ENCODE results near the gene G6PD. TPM values are rescaled to one million over a fixed set of nuclear protein-coding genes. Genes with fewer than 3 reads are reported as not detected.
A peak's percentile ranks its signal among the peaks of the same experiment; 100 is the strongest.

Gene G6PD
- polyA plus RNA-seq (2011; rRNA removed) (692 and 774 TPM in 2 replicates), polyA plus RNA-seq (2017; fragmentation: RNase III; extraction: RNeasy Plus Mini Kit Qiagen cat#74134 plus additional on column Dnase treatment) (1,409 to 1,481 TPM (median 1,465 TPM) in 3 replicates), polyA minus RNA-seq (2011; rRNA and poly(A)+ RNA removed) (756 and 969 TPM in 2 replicates)
- 1,222 and 1,527 TPM in 2 replicates for polyA plus RNA-seq (2012; cell fraction: cytosol; rRNA removed)
- polyA plus RNA-seq (2012; cell fraction: nucleus; rRNA removed) = 2,784 and 3,385 TPM in 2 replicates

DNA sequence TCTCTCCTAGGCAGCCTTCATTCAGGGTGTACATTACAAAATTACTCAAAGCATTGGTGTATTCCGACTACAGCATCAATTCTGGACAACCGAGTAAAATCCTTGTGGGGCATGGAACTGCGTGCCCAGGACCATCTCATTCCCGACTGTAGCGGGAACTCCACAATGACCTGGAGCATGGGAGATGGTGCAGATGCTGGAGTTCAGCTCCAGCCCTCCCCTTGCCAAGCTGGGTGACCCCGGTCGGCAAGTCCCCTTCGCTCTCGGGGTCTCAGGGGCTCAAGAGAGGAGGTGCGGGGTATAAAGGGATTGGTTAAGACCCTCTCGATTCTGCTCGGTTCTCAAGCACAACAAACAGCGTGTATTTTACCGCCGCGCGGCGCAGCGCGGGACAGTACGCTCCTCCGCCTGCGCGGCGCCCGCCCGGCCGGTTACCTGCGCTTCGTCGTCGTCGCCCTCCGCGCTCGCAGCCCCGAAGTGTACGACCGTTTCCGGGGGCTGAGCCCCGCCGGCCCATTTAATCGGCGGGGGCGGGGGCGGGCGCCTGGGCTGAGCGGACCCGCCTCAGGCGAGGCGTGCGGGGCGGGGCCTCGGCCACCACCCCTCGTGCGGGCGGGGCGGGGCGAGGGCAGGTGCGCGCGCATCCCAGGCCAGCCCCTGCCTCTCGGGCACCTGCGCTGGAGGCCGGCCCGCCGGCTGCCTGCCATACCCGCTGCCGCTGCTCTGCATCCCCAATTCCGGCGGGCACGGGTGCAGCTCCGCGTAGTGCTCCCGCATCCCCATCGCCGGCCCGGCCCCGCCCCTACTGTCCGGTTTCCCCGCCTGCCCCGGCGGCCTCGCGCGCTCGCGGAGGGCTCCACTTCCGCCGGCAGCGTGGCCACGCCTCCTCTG, at the start of gene G6PD:
Gene G6PD, minus strand, starts transcription at position 493 of the 891 bp plus-strand sequence. CDS start 691 bp downstream, outside the sequence.
- peaks cover 43% of the 10 kb centered on the region for H3K4me1 ChIP-seq
- ATAC-seq = peak; percentile 8 to 22

DNA sequence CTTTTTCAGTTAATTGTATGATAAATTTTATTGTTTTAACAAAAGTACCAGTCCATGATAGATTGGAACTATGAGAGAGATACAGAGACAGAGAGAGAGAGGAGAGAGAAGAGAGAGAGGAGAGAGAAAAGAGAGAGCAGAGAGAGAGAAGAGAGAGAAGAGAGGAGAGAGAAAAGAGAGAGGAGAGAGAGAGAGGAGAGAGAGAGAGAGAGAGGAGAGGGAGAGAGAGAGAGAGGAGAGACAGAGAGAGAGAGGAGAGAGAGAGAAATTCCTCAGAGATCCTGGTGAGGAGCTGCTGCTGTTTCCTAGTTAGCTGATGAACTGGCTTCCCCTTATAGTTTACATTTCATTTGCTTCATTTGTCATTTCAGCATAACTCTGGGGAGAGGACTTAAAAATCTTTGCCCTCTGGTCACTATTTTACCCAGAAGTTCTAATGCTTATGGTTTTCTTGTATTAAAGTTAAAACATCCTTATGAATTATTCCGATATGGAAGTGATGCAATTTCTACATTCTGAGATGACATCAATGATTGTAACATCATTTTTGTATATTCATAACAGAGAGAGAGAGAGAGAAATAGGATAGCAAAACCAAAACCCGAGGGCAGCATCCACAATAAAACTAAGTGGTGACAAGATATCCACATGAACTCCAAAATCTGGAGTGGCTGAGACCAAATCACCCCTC, 49.1 kb upstream of the G6PD start:
- FAIRE-seq (no peak), DNase-seq (ENCODE audit: low read depth in 1 of 2, low spot score in 1 of 2) (no peak), ATAC-seq (no peak)
- 18% methylated on average over 2 of the region's 2 CpGs for WGBS (ENCODE audit: missing lambda C conversion rate)
- Histone ChIP-seq H3K4me2 (no peak overlapping the region), H3K9me3 (peaks cover 5% of the 10 kb centered on the region; the same call in 1 of the 3 replicates), H3K4me1 (no peaks in the 10 kb centered on the region), H3K27ac (no peak overlapping the region), H3K4me3 (no peak overlapping the region)
- ChIA-PET CTCF (interaction anchor here (1.2 kb wide), 1 partner anchor 16 kb away, joined by 3 read pairs; no protein-coding TSS in a partner anchor), POLR2A (no interaction called here)
- no peak for TF ChIP-seq CBX2 (IDR thresholded peaks at IDR 0.05; ENCODE audit: borderline replicate concordance, low read depth)
- TF ChIP-seq MAFK (IDR thresholded peaks at IDR 0.05; ENCODE audit: partially characterized antibody) = no peak
- TF ChIP-seq POLR2AphosphoS2 (conservative IDR thresholded peaks at IDR 0.05; ENCODE audit: low read length) = no peak
- TF ChIP-seq, protein P1, sequence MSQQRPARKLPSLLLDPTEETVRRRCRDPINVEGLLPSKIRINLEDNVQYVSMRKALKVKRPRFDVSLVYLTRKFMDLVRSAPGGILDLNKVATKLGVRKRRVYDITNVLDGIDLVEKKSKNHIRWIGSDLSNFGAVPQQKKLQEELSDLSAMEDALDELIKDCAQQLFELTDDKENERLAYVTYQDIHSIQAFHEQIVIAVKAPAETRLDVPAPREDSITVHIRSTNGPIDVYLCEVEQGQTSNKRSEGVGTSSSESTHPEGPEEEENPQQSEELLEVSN (IDR thresholded peaks at IDR 0.05; ENCODE audit: borderline replicate concordance, low read depth) = no peak
- no peak for TF ChIP-seq JUNB (IDR thresholded peaks at IDR 0.05)
- TF ChIP-seq KDM5A (IDR thresholded peaks at IDR 0.05) = no peak
- no peak for TF ChIP-seq NR3C1 (IDR thresholded peaks at IDR 0.05)
- TF ChIP-seq MYC (IDR thresholded peaks at IDR 0.05; ENCODE audit: borderline replicate concordance, low read length) = no peak
- TF ChIP-seq EP300 (IDR thresholded peaks at IDR 0.05) = no peak
- TF ChIP-seq ZC3H11A (IDR thresholded peaks at IDR 0.05) = no peak
- TF ChIP-seq, protein P2, sequence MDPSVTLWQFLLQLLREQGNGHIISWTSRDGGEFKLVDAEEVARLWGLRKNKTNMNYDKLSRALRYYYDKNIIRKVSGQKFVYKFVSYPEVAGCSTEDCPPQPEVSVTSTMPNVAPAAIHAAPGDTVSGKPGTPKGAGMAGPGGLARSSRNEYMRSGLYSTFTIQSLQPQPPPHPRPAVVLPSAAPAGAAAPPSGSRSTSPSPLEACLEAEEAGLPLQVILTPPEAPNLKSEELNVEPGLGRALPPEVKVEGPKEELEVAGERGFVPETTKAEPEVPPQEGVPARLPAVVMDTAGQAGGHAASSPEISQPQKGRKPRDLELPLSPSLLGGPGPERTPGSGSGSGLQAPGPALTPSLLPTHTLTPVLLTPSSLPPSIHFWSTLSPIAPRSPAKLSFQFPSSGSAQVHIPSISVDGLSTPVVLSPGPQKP (IDR thresholded peaks at IDR 0.05; ENCODE audit: low read depth, low read length) = no peak
- TF ChIP-seq CHD4 (IDR thresholded peaks at IDR 0.05; ENCODE audit: borderline replicate concordance) = no peak
- no peak for TF ChIP-seq HOXB13 (CRISPR knock-in tag; IDR thresholded peaks at IDR 0.05; ENCODE audit: low read depth)
- TF ChIP-seq BHLHE40 (IDR thresholded peaks at IDR 0.05; ENCODE audit: low read depth, low read length) = no peak
- TF ChIP-seq, protein P3, sequence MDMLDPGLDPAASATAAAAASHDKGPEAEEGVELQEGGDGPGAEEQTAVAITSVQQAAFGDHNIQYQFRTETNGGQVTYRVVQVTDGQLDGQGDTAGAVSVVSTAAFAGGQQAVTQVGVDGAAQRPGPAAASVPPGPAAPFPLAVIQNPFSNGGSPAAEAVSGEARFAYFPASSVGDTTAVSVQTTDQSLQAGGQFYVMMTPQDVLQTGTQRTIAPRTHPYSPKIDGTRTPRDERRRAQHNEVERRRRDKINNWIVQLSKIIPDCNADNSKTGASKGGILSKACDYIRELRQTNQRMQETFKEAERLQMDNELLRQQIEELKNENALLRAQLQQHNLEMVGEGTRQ (IDR thresholded peaks at IDR 0.05) = no peak

More for the DNA sequence above, at the start of gene G6PD:
- ChIA-PET CTCF (interaction anchor here (1.2 to 7.5 kb wide), 2 partner anchors 14 to 202 kb away, joined by 3 to 55 read pairs; no protein-coding TSS in a partner anchor), POLR2A (interaction anchor here (0.6 kb wide), 2 partner anchors 20 to 102 kb away, joined by 4 read pairs; no protein-coding TSS in a partner anchor)
- peak within 1 kb of the TSS; percentile 98 to 100 for H3K27ac ChIP-seq
- FAIRE-seq = no peak
- no peaks in the 10 kb centered on the region for H3K9me3 ChIP-seq
- DNase-seq (ENCODE audit: low read depth in 1 of 2, low spot score in 1 of 2) = peak; percentile 65 to 86
- peak within 1 kb of the TSS; percentile 95 for H3K4me3 ChIP-seq
- TF ChIP-seq, protein P4, sequence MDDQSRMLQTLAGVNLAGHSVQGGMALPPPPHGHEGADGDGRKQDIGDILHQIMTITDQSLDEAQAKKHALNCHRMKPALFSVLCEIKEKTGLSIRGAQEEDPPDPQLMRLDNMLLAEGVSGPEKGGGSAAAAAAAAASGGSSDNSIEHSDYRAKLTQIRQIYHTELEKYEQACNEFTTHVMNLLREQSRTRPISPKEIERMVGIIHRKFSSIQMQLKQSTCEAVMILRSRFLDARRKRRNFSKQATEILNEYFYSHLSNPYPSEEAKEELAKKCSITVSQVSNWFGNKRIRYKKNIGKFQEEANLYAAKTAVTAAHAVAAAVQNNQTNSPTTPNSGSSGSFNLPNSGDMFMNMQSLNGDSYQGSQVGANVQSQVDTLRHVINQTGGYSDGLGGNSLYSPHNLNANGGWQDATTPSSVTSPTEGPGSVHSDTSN (IDR thresholded peaks at IDR 0.05) = peak; percentile 75
- TF ChIP-seq EHMT2 (IDR thresholded peaks at IDR 0.05; ENCODE audit: low read depth) (no peak), HOXB13 (CRISPR knock-in tag; IDR thresholded peaks at IDR 0.05; ENCODE audit: low read depth) (no peak), RCOR1 (IDR thresholded peaks at IDR 0.05; ENCODE audit: low read depth, low read length) (no peak), JUN (IDR thresholded peaks at IDR 0.05) (peak; percentile 96 to 97), GATA3 (IDR thresholded peaks at IDR 0.05; ENCODE audit: borderline replicate concordance) (peak; percentile 52; the same call in 1 of the 2 replicates), RNF2 (IDR thresholded peaks at IDR 0.05; ENCODE audit: borderline replicate concordance, low read depth) (0 out of 2 replicates have a peak, but pooled peaks have one; percentile 42), POLR2A (IDR thresholded peaks at IDR 0.05; ENCODE audit: low read length) (peak; percentile 92), JUNB (IDR thresholded peaks at IDR 0.05) (no peak), SREBF2 (IDR thresholded peaks at IDR 0.05) (no peak)
- TF ChIP-seq, protein P5, sequence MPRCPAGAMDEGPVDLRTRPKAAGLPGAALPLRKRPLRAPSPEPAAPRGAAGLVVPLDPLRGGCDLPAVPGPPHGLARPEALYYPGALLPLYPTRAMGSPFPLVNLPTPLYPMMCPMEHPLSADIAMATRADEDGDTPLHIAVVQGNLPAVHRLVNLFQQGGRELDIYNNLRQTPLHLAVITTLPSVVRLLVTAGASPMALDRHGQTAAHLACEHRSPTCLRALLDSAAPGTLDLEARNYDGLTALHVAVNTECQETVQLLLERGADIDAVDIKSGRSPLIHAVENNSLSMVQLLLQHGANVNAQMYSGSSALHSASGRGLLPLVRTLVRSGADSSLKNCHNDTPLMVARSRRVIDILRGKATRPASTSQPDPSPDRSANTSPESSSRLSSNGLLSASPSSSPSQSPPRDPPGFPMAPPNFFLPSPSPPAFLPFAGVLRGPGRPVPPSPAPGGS (IDR thresholded peaks at IDR 0.05) = peak; percentile 97
- TF ChIP-seq, protein P6, sequence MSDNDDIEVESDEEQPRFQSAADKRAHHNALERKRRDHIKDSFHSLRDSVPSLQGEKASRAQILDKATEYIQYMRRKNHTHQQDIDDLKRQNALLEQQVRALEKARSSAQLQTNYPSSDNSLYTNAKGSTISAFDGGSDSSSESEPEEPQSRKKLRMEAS (IDR thresholded peaks at IDR 0.05) = peak; percentile 43; the same call in 1 of the 2 replicates
- TF ChIP-seq, protein P7, sequence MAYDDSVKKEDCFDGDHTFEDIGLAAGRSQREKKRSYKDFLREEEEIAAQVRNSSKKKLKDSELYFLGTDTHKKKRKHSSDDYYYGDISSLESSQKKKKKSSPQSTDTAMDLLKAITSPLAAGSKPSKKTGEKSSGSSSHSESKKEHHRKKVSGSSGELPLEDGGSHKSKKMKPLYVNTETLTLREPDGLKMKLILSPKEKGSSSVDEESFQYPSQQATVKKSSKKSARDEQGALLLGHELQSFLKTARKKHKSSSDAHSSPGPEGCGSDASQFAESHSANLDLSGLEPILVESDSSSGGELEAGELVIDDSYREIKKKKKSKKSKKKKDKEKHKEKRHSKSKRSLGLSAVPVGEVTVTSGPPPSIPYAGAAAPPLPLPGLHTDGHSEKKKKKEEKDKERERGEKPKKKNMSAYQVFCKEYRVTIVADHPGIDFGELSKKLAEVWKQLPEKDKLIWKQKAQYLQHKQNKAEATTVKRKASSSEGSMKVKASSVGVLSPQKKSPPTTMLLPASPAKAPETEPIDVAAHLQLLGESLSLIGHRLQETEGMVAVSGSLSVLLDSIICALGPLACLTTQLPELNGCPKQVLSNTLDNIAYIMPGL (CRISPR knock-in tag; IDR thresholded peaks at IDR 0.05; ENCODE audit: borderline replicate concordance) = no peak
- 4% methylated on average over 13 of the region's 92 CpGs for WGBS (ENCODE audit: missing lambda C conversion rate)
- H3K4me2 ChIP-seq = peak within 1 kb of the TSS; percentile 96

Data from A549 (cell line).